ENCODE measurements around the gene CDK9. TPM values are rescaled to one million over a fixed set of nuclear protein-coding genes. Genes with fewer than 3 reads are reported as not detected.
A peak's percentile ranks its signal among the peaks of the same experiment; 100 is the strongest.

The CDK9 gene
- 44.4 TPM for total RNA-seq
- long read RNA-seq, transcript CDK9-201 (7 exons, 2,463 nt) = major isoform, 63 of 74 reads
- long read RNA-seq, partial matches to known transcripts = 1 of 74 reads
- long read RNA-seq, other reads (novel, unspliced or antisense) = 10 of 74 reads

DNA sequence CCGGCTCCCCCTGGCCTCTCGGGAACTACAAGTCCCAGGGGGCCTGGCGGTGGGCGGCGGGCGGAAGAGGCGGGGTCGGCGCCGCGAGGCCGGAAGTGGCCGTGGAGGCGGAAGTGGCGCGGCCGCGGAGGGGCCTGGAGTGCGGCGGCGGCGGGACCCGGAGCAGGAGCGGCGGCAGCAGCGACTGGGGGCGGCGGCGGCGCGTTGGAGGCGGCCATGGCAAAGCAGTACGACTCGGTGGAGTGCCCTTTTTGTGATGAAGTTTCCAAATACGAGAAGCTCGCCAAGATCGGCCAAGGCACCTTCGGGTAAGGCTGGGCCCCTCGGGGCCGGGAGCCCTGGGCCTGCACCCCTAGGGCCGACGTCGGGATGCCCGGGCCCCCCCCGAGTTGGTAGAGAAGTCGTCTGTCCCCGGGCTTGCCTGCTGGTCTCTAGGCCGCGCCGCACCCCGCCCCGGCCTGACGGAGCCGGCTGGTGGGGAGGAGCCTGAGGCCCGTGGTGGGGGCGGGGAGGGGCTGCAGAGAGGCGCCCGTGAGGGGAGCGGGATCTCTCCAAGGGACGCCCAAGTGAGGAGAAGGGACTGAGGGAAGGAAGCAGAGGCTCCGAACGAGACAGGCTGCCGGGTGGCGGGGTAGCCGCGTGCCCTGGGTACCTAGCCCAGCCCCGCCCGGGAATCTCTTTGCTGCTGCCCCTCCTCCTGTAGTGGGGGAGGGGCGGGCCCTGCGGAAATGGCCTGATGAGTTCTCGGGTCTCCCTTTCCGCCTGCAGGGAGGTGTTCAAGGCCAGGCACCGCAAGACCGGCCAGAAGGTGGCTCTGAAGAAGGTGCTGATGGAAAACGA, at the start of gene CDK9:
Gene CDK9, plus strand, starts transcription at position 102 of the 840 bp plus-strand sequence. Its CDS starts 115 bp downstream, at position 217.
- DNase-seq = peak; percentile 95
- peak; percentile 85 for ATAC-seq (ENCODE audit: poor library complexity)
- intact Hi-C loops (cut with DNase I) = loop anchor here (5.0 kb wide), 1 partner anchor 81 kb away; no protein-coding TSS in a partner anchor

GRCh38 chr9:127738666-127739065, 47.2 kb upstream of the CDK9 start:
- intact Hi-C loops (cut with DNase I) = loop anchor here (5.0 kb wide), 2 partner anchors 44 to 129 kb away; no protein-coding TSS in a partner anchor
- DNase-seq (no peak), ATAC-seq (ENCODE audit: poor library complexity) (no peak)

- ATAC-seq (ENCODE audit: poor library complexity) = peak; percentile 16
- DNase-seq = peak; percentile 77
Measured at GRCh38 chr9:127739614-127740330, 46.1 kb upstream of the CDK9 start.

DNA sequence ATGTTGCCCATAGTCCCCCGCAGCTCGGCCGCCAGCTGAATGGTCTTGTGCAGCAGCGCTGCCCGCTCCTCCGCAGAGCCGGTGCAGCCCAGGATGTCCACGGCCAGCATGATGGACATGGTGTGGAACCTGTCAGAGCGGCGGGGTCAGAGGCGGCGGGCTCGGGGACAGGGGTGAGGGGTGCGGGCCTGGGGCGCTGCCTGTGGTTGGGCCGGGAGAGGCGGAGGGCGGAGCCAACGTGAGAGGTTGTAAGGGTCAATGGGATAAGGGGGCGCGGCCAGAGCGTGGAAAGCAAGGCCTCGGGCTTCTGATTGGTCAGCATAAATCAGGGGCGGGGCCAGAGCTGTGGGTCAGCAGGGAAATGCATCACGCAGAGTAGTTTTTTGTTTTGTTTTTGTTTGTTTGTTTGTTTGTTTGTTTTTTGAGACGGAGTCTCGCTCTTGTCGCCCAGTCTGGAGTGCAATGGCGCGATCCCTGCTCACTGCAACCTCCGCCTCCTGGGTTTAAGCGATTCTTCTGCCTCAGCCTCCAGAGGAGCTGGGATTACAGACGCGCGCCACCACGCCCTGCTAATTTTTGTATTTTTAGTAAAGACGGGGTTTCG, 43.9 kb upstream of the CDK9 start:
- peak; percentile 86 for ATAC-seq (ENCODE audit: poor library complexity)
- intact Hi-C loops (cut with DNase I) = no loop called here
- peak; percentile 85 for DNase-seq

More at GRCh38 chr9:127739614-127740330, 46.1 kb upstream of the CDK9 start:
- intact Hi-C loops (cut with DNase I) = loop anchor here (5.0 kb wide), 2 partner anchors 43 to 128 kb away; no protein-coding TSS in a partner anchor

DNA sequence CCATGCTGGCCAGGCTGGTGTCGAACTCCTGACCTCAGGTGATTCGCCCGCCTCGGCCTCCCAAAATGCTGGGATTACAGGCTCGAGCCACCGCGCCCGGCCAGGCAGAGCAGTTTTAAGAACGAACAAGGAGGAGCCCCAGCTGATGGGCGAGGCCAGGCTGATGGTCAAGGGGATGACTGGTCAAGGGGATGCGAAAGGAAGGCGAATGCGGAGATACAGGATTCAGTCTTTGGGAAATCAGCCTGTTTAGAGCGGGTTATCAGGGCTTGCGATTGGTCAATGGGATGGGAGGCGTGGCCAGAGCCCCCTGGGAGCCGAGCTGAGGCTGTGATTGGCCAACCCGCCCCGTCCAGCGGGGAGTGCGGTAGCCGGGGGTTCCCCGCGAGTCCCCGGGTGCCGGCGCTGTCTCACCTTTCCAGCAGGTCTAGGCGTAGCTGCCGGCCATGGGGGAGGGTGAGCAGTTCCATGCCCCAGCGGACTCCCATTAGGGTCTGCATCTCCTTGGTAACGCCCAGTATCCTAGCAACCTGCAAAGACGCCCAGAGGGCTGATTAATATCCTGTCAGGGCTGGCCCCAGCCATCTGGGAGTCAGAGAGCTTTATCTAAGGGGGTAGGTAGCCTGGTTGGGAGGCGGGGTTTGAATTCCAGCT, 43.3 kb upstream of the CDK9 start:
- DNase-seq (no peak), ATAC-seq (ENCODE audit: poor library complexity) (peak; percentile 36)
- intact Hi-C loops (cut with DNase I) = no loop called here

- no peak for ATAC-seq (ENCODE audit: poor library complexity)
- intact Hi-C loops (cut with DNase I) = no loop called here
- DNase-seq = no peak
Measured at GRCh38 chr9:127744398-127745110, 41.3 kb upstream of the CDK9 start.

DNA sequence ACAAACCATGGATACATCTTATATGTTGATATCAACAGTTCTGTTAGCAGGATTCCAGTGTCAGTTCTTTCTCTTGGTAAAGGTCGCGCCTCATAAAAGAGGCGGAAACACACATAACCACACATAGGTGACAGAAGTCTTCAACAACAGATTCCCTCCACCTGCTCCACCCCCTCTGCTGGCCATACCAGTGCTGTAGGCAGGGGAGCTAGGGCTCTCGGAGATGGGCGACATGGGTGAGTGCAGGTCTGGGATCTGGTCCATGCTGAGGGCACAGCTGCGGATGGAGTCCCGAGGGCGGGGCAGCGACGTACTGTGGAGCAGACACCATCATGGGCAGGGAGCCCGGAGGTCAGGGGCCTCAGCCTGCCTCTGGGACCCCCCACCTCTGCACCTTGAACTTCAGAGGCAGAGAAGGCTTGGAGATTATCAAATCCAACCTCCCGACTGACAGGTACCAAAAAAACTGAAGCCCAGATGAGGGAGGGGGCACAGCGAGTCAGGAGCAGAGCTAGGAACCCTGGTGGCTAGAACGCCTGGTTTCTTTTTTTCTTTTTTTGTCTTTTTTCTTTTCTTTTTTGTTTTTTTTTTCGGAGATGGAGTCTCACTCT, 38.8 kb upstream of the CDK9 start:
- no peak for DNase-seq
- ATAC-seq (ENCODE audit: poor library complexity) = no peak
- intact Hi-C loops (cut with DNase I) = no loop called here

DNA sequence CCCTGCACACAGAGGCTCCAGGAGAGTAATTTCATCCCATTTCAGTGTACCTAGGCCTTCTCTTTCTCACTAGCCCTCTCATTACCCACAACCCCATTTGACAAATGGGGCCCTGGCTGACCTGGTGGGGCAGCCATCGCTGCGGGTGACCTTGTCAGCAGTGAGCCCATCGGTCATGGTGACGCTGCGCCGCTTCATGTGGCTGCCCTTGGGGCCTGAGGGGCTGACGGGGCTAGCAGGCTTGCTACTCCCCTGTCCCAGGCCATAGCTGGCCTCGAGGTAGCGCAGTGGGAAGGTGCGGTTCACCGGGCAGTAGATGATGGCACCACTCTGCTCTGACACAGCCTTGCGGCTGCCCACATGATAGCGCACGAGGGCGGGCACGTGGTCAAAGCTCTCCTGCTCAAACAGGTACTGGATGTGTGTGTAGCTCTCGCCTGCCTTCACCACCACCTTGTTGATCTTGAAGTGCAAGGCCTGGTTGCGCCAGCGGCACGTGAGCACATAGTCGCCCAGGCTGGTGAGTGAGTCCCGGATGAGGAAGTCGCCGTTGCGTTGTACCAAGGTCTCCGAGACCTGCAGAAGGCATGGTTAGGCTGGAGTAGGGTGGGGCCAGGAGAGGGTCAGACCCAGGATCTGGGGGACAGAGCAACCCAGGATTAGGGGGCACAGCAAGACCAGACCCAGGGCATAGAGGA, 36.6 kb upstream of the CDK9 start:
- ATAC-seq (ENCODE audit: poor library complexity) = no peak
- DNase-seq = no peak
- intact Hi-C loops (cut with DNase I) = no loop called here

DNA sequence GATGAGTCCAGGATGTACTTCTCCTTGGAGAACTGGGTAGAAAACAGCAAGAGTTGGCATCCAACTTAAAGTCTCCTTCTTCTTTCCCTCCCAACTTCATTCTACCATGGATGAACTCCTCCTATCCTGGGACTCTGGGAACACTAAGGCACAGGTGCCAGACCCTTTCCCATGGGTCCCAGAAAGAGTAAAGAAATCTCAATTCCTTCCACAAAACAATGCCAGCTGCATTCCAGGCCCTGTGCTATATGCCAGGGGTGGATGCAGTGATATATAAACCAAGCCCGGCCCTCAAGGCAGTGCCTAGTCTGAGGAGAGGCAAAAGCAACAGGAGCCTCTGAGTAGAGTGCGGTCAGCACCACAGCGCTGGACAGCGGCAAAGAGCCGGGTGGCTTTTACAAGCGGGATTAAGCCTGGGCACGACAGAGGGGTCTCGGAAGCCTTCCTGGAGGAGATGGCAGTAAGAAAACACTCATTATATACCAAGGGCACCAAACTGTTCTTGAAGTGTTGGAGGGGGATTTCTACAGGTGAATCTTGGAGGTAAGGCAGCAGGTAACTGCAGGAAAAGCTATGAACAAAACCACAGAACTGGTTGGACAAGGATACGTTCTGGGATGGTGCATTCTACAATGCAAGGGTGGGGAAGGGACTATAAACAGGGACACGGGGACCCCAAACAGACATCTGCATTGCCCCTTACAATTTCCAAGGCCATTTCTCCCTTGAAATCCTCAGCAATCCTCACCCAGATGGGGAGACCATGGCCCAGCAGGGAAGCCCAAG, 34.4 kb upstream of the CDK9 start:
- intact Hi-C loops (cut with DNase I) = no loop called here
- ATAC-seq (ENCODE audit: poor library complexity) (peak; percentile 30), DNase-seq (no peak)

- intact Hi-C loops (cut with DNase I) = no loop called here
- ATAC-seq (ENCODE audit: poor library complexity) = no peak
- no peak for DNase-seq
Measured at GRCh38 chr9:127753148-127753547, 32.7 kb upstream of the CDK9 start.

- DNase-seq (no peak), ATAC-seq (ENCODE audit: poor library complexity) (no peak)
Measured at GRCh38 chr9:127753622-127754021, 32.2 kb upstream of the CDK9 start.

DNA sequence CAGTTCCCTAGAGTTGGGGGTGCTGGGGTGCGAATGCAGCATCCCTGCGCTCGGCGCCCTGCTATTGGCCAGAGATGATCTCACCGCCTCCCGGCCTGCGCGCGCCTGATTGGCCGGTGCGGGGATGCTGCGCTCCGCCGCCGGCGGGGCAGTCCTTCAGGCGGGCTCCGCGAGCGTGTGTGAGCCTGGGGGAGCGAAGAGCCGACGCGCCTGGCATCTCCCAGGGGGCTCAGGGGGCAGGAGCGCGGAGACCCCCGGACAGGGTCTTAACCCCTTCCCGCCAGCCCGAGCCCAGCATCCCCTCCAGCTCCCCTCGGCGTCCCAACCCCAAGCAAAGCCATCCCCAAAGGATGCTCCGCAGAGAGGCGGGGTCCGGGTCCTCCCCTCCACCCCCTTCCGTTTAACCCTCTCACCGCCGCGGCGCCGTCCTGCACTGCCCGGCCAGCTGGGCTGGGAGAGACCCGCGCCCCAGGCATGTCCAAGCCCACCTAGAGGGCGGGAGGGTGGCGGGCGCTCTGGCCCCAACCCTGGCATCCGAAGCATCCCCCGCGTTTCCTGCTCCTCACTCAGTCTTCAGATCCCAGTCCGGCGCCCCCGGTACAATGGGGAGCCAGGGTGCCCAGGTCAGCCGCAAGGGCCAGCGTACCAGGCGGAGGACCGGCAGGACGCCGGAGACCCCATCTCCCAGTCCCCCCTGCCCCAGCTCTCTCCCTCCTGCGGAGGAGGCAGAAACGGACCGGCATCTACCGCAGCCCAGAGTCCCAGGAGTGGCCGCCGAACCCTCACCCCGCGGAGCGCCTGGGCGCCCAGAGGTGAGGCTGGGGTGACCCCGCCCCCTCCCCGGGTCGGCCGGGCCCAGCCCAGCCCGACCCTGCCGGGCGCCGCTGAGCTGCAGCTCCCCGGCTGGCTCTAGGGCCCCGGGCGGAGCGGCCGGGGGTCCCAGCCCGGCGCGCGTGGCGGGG, 31.5 kb upstream of the CDK9 start:
- no peak for DNase-seq
- no peak for ATAC-seq (ENCODE audit: poor library complexity)
- intact Hi-C loops (cut with DNase I) = no loop called here

More at GRCh38 chr9:127753622-127754021, 32.2 kb upstream of the CDK9 start:
- intact Hi-C loops (cut with DNase I) = no loop called here

DNA sequence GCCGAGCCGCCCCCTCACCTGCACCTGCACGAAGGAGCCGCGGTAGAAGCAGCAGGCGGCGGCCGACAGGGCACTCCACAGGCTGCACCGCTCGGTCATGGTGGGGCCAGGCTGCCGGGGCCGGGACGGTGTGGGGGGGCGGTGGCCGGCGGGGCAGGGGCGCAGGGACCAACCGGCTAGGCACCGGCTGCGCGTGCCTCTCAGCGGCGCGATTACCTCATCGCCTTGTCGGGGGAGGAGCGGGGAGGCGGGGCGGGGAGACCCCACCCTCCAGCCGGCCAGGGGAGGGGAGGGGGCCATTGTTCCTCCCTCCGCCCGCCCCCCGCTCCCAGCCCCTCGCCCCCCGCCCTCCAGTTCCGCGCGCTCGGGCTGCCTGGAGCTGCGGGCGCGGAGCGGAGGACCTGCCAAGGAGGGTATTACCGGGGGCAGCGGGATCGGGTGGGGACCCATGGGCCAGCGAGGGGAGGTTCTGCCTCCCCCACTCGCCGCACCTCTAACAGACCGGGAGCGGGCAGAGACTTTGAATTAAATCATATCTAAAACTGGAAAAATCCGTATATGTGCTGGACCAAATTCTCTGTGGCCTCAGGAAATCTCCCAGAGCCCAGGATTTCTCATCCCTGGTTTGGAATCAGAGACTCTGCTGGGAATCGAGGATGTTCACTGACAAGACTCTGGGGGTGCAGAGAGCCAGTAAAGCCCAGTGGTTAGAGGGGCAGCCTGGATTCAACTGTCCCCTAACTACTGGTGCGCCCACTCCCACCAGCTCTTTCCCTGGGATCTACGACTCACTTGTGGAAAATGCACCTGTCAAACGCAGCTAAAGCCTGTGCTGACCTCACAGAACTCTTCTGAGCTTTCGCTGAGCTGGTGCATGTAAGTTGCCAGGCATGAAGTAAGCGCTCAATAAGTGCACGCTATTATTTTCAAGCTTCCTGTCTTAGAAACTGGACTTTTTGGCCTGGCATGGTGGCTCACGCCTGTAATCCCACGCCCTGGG, 30.5 kb upstream of the CDK9 start:
- peak; percentile 39 for ATAC-seq (ENCODE audit: poor library complexity)
- no peak for DNase-seq
- intact Hi-C loops (cut with DNase I) = no loop called here

DNA sequence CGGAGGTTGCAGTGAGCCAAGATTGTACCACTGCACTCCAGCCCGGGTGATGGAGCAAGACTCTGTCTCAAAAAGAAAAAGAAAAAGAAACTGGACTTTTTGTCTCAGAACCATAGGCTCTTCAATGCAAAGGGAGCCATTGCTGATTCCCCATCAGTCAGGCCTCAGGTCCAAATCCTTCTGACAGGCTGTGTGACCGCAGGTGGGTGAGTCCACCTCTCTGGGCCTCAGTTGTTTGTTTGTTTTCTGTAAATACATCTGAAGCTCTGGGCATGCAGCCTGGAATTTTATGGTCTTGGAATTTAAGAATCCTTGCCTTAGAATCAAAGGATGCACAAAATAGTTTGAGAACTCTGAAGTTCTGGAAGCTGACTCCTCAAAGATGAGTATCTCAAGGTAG, 29.6 kb upstream of the CDK9 start:
- DNase-seq (no peak), ATAC-seq (ENCODE audit: poor library complexity) (no peak)

More for the DNA sequence above, 29.6 kb upstream of the CDK9 start:
- intact Hi-C loops (cut with DNase I) = no loop called here
